Measurements from ENCODE around the gene BNC2. TPM values are rescaled to one million over a fixed set of nuclear protein-coding genes. Genes with fewer than 3 reads are reported as not detected.

BNC2 gene
- total RNA-seq, 1 experiment from 2014 or later, result 43.6 TPM

DNA sequence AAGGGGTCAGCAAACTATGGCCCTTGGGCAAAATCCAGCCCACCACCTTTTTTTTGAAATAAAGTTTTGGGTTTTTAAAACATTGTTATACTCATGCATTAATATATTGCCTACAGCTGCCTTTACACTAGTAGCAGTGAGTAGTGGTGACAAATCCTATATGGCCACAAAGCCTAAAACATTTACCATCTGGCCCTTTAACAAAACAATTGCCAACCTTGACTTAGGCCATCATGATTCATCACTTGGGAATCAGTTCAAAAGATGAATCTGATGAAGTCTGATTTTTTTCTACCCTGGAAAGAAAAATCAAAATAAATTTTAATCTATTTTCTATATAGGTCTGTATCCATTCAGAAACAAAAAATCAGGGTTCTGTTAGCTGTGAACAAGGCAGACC is 484.9 kb downstream of the BNC2 start:
- TF ChIP-seq, protein P1, sequence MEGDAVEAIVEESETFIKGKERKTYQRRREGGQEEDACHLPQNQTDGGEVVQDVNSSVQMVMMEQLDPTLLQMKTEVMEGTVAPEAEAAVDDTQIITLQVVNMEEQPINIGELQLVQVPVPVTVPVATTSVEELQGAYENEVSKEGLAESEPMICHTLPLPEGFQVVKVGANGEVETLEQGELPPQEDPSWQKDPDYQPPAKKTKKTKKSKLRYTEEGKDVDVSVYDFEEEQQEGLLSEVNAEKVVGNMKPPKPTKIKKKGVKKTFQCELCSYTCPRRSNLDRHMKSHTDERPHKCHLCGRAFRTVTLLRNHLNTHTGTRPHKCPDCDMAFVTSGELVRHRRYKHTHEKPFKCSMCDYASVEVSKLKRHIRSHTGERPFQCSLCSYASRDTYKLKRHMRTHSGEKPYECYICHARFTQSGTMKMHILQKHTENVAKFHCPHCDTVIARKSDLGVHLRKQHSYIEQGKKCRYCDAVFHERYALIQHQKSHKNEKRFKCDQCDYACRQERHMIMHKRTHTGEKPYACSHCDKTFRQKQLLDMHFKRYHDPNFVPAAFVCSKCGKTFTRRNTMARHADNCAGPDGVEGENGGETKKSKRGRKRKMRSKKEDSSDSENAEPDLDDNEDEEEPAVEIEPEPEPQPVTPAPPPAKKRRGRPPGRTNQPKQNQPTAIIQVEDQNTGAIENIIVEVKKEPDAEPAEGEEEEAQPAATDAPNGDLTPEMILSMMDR (conservative IDR thresholded peaks at IDR 0.05), result no peak
- Mint-ChIP-seq H3K27me3 (ENCODE audit: low read depth) (no peaks in the 10 kb centered on the region), H3K4me3 (no peak overlapping the region), H3K4me1 (0 out of 4 replicates have a peak, but pooled peaks cover 0 to 4% of the 10 kb centered on the region in 2 experiments), H3K27ac (no peak overlapping the region), H3K36me3 (ENCODE audit: insufficient read depth in 1 of 3, low read depth in 3 of 3) (peaks cover 0 to 9% (median 7%) of the 10 kb centered on the region in 3 experiments; a peak in 3 of 7 replicates), H3K9me3 (peaks cover 6% of the 10 kb centered on the region in 2 experiments; a peak in 4 of 5 replicates)
- H3K14ac ChIP-seq (ENCODE audit: insufficient read depth, low read length), result no peak overlapping the region
- no peak overlapping the region for H3K4me2 ChIP-seq (ENCODE audit: insufficient read depth, insufficient read length, low read length)
- no peaks in the 10 kb centered on the region for H3K27me3 ChIP-seq (ENCODE audit: insufficient read depth, low read length)
- H3K9ac ChIP-seq (ENCODE audit: extremely low read depth, insufficient read length, low read length), result no peak overlapping the region
- no peaks in the 10 kb centered on the region for H4K20me1 ChIP-seq (ENCODE audit: control insufficient read depth, insufficient read depth, insufficient read length)
- H3T11ph ChIP-seq (ENCODE audit: low read length), result no peak overlapping the region
- H3K23ac ChIP-seq (ENCODE audit: insufficient read length, low read depth, low read length), result no peak overlapping the region
- H3K9me3 ChIP-seq (ENCODE audit: control insufficient read depth, low read depth, low read length), result no peaks in the 10 kb centered on the region
- no peak overlapping the region for H4K8ac ChIP-seq (replicated peaks; ENCODE audit: insufficient read length, low read depth, low read length)
- no peak overlapping the region for H2BK5ac ChIP-seq (ENCODE audit: insufficient read length, low read length)
- no peaks in the 10 kb centered on the region for H3K79me2 ChIP-seq (ENCODE audit: insufficient read depth, low read length)
- H3K79me1 ChIP-seq (ENCODE audit: insufficient read depth, low read depth, low read length, poor library complexity, severe bottlenecking), result no peaks in the 10 kb centered on the region
- no peak overlapping the region for H4K5ac ChIP-seq (ENCODE audit: insufficient read length, low read depth, low read length)
- no peak overlapping the region for H2BK20ac ChIP-seq (ENCODE audit: low read depth, low read length, poor library complexity, severe bottlenecking)
- H3K56ac ChIP-seq (ENCODE audit: insufficient read length, low read depth, low read length), result no peak overlapping the region
- H2BK15ac ChIP-seq (ENCODE audit: low read depth, low read length), result no peak overlapping the region
- no peak overlapping the region for H3K18ac ChIP-seq (ENCODE audit: insufficient read length, low read depth, low read length)
- no peak overlapping the region for H2BK120ac ChIP-seq (ENCODE audit: low read depth, low read length, poor library complexity, severe bottlenecking)
- DNase-seq, result no peak
- H3K4me1 ChIP-seq (ENCODE audit: insufficient read depth, low read length), result no peaks in the 10 kb centered on the region
- no peak overlapping the region for H3K27ac ChIP-seq (ENCODE audit: insufficient read length, low read depth, low read length)
- H2AK5ac ChIP-seq (ENCODE audit: insufficient read length, low read length), result no peak overlapping the region
- no peak overlapping the region for H4K91ac ChIP-seq (ENCODE audit: insufficient read length, low read depth, low read length)
- no peaks in the 10 kb centered on the region for H3K23me2 ChIP-seq (ENCODE audit: insufficient read length, low read depth, low read length, poor library complexity, severe bottlenecking)
- H2BK12ac ChIP-seq (ENCODE audit: insufficient read length, low read depth, low read length), result no peak overlapping the region
- H3K4ac ChIP-seq (ENCODE audit: low read depth, low read length), result no peak overlapping the region
- no peak overlapping the region for H2AFZ ChIP-seq (ENCODE audit: low read length)

Measured in H9 (cell line).